Measurements from ENCODE around the gene PDZD7.
"Not testable (repeated sequence)": the region's sequence is repeated elsewhere in the genome, so short reads cannot be mapped to it uniquely, and the experiment has no call there.

Gene PDZD7

GRCh38 chr10:101038484-101038883 lies 7.6 kb upstream of the PDZD7 start:
- TF ChIP-seq, protein P1, sequence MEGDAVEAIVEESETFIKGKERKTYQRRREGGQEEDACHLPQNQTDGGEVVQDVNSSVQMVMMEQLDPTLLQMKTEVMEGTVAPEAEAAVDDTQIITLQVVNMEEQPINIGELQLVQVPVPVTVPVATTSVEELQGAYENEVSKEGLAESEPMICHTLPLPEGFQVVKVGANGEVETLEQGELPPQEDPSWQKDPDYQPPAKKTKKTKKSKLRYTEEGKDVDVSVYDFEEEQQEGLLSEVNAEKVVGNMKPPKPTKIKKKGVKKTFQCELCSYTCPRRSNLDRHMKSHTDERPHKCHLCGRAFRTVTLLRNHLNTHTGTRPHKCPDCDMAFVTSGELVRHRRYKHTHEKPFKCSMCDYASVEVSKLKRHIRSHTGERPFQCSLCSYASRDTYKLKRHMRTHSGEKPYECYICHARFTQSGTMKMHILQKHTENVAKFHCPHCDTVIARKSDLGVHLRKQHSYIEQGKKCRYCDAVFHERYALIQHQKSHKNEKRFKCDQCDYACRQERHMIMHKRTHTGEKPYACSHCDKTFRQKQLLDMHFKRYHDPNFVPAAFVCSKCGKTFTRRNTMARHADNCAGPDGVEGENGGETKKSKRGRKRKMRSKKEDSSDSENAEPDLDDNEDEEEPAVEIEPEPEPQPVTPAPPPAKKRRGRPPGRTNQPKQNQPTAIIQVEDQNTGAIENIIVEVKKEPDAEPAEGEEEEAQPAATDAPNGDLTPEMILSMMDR (IDR thresholded peaks at IDR 0.05; ENCODE audit: extremely low read depth, missing control alignments), result no peak
- no peak for DNase-seq (ENCODE audit: low spot score)

DNA sequence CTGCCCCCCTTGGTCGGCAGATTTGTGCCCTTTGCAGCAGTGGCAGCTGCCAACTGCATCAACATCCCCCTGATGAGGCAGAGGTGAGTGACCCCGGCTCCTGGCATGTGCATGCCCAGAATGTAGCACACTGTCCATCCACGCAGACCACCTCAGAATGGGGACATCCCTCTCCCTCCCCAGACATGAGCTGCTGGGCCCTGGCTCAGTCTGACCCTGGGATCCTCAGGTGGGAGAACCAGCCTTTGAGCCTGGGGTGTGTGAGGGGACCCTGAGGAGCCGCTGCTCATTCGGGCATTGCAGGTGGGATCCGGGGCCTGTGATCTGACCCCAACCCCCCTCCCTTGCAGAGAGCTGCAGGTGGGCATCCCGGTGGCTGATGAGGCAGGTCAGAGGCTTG lies 5.8 kb upstream of the PDZD7 start:
- DNase-seq (ENCODE audit: low spot score), result no peak
- TF ChIP-seq, protein P1 (IDR thresholded peaks at IDR 0.05; ENCODE audit: extremely low read depth, missing control alignments), result no peak

DNA sequence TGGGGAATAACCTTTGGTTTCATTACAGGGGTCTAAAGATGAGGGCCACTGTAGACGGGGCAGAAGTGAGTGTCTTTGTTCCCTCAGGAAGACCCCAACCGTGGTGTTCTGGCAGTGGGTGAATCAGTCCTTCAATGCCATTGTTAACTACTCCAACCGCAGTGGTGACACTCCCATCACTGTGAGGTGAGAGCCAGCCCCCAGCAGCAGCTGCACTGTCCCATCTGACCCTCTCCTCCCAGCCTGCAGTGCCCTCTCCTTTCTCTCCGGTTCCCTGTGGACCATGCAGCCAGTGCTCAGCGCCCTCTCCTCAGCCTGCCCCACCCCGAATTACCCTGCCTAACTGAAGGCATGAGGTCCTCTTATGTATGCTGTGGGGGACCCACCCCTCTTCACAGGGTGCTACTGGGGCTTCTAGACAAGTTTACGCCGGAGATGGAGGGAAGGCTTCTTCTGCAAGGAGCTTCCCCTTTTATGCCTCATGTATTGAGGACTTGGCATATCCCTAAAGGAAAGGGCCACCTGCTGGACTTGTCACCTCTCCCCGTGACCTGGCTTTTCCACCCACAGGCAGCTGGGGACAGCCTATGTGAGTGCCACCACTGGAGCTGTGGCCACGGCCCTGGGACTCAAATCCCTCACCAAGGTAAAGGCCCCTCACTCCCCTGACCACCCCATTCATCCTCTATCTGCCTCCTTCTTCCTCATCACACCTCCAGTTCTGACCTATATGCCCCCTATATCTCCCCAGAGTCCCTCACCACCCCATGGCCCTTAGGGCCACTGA lies 5.2 kb upstream of the PDZD7 start:
- TF ChIP-seq, protein P1 (IDR thresholded peaks at IDR 0.05; ENCODE audit: extremely low read depth, missing control alignments), result no peak
- DNase-seq (ENCODE audit: low spot score), result no peak

- no peak for DNase-seq (ENCODE audit: low spot score)
- TF ChIP-seq, protein P1 (IDR thresholded peaks at IDR 0.05; ENCODE audit: extremely low read depth, missing control alignments), result no peak
Observed at GRCh38 chr10:101035314-101035713, 4.4 kb upstream of the PDZD7 start.

- DNase-seq (ENCODE audit: low spot score), result not testable (repeated sequence)
Observed at GRCh38 chr10:101034404-101034803, 3.5 kb upstream of the PDZD7 start.

DNA sequence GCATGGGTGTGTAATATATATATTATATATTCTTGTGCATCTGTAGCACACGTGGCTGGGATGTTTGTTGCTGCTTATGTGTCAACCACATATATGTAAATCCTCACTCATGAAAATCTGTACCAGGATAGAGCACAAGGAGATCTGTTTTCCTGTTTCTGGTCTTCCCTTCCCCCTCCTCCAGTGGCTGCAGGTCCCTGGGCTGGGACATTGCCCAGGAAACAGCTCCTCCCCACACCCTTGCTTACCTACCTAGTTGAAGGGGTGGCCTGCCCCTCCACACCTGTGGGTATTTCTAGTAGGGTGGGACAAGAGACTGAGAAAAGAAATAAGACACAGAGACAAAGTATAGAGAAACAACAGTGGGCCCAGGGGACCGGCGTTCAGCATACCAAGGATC lies 2.3 kb upstream of the PDZD7 start:
- DNase-seq (ENCODE audit: low spot score), result no peak
- TF ChIP-seq, protein P1 (IDR thresholded peaks at IDR 0.05; ENCODE audit: extremely low read depth, missing control alignments), result no peak

- DNase-seq (ENCODE audit: low spot score), result no peak
- TF ChIP-seq, protein P1 (IDR thresholded peaks at IDR 0.05; ENCODE audit: extremely low read depth, missing control alignments), result no peak
Observed at GRCh38 chr10:101032637-101033224, 1.8 kb upstream of the PDZD7 start.

Data from GM20000 (cell line).